ENCODE measurements around the gene NEK9.

Gene NEK9

GRCh38 chr14:75139185-75139584 is 12.3 kb upstream of the NEK9 start:
- DNase-seq, result no peak
- Histone ChIP-seq H3K9ac (ENCODE audit: low read length) (no peak overlapping the region; the same call in 1 of the 2 replicates), H3K9me3 (replicated peaks; ENCODE audit: insufficient read depth, low read length) (no peaks in the 10 kb centered on the region), H3K27ac (ENCODE audit: low read length) (no peak overlapping the region; the same call in 1 of the 2 replicates), H3K4me3 (ENCODE audit: low read length) (no peak overlapping the region), H3K4me2 (ENCODE audit: low read depth, low read length) (peak overlapping the region; percentile 47; the same call in 1 of the 2 replicates), H3K27me3 (replicated peaks; ENCODE audit: insufficient read depth, low read length) (no peaks in the 10 kb centered on the region), H3K9me2 (replicated peaks; ENCODE audit: insufficient read depth, low read length) (no peaks in the 10 kb centered on the region), H3K36me3 (replicated peaks; ENCODE audit: insufficient read depth, low read length) (no peaks in the 10 kb centered on the region), H4K20me1 (ENCODE audit: insufficient read depth, low read length) (no peaks in the 10 kb centered on the region), H3K4me1 (ENCODE audit: low read length) (0 out of 2 replicates have a peak, but pooled peaks cover 6% of the 10 kb centered on the region), H3K79me2 (ENCODE audit: low read length) (peaks cover 45% of the 10 kb centered on the region), H3F3A (ENCODE audit: insufficient read depth, low read length) (peaks cover 4% of the 10 kb centered on the region; the same call in 1 of the 2 replicates), H2AFZ (ENCODE audit: low read length) (no peak overlapping the region)
- TF ChIP-seq CTCF (IDR thresholded peaks at IDR 0.05; ENCODE audit: low read length) (no peak), EZH2 (optimal IDR thresholded peaks at IDR 0.05; ENCODE audit: low read depth, low read length) (no peak), EZH2phosphoT487 (IDR thresholded peaks at IDR 0.05; ENCODE audit: low read length) (no peak)

GRCh38 chr14:75138492-75138891 is 11.6 kb upstream of the NEK9 start:
- H3F3A ChIP-seq (ENCODE audit: insufficient read depth, low read length), result peaks cover 4% of the 10 kb centered on the region; the same call in 1 of the 2 replicates
- no peak overlapping the region for H2AFZ ChIP-seq (ENCODE audit: low read length)
- no peaks in the 10 kb centered on the region for H3K36me3 ChIP-seq (replicated peaks; ENCODE audit: insufficient read depth, low read length)
- H3K27ac ChIP-seq (ENCODE audit: low read length), result peak overlapping the region; percentile 49; the same call in 1 of the 2 replicates
- H3K4me2 ChIP-seq (ENCODE audit: low read depth, low read length), result peak overlapping the region; percentile 54
- peak overlapping the region; percentile 13; the same call in 1 of the 2 replicates for H3K9ac ChIP-seq (ENCODE audit: low read length)
- no peaks in the 10 kb centered on the region for H3K9me3 ChIP-seq (replicated peaks; ENCODE audit: insufficient read depth, low read length)
- 0 out of 2 replicates have a peak, but pooled peaks cover 6% of the 10 kb centered on the region for H3K4me1 ChIP-seq (ENCODE audit: low read length)
- peaks cover 41% of the 10 kb centered on the region for H3K79me2 ChIP-seq (ENCODE audit: low read length)
- TF ChIP-seq EZH2 (optimal IDR thresholded peaks at IDR 0.05; ENCODE audit: low read depth, low read length), result no peak
- TF ChIP-seq EZH2phosphoT487 (IDR thresholded peaks at IDR 0.05; ENCODE audit: low read length), result no peak
- TF ChIP-seq CTCF (IDR thresholded peaks at IDR 0.05; ENCODE audit: low read length), result no peak
- H4K20me1 ChIP-seq (ENCODE audit: insufficient read depth, low read length), result no peaks in the 10 kb centered on the region
- no peak overlapping the region for H3K4me3 ChIP-seq (ENCODE audit: low read length)
- peak; percentile 38 for DNase-seq
- no peaks in the 10 kb centered on the region for H3K27me3 ChIP-seq (replicated peaks; ENCODE audit: insufficient read depth, low read length)
- no peaks in the 10 kb centered on the region for H3K9me2 ChIP-seq (replicated peaks; ENCODE audit: insufficient read depth, low read length)

- H3K9ac ChIP-seq (ENCODE audit: low read length), result no peak overlapping the region
- H3K36me3 ChIP-seq (replicated peaks; ENCODE audit: insufficient read depth, low read length), result no peaks in the 10 kb centered on the region
- H4K20me1 ChIP-seq (ENCODE audit: insufficient read depth, low read length), result no peaks in the 10 kb centered on the region
- no peaks in the 10 kb centered on the region for H3K27me3 ChIP-seq (replicated peaks; ENCODE audit: insufficient read depth, low read length)
- H3K79me2 ChIP-seq (ENCODE audit: low read length), result peaks cover 18% of the 10 kb centered on the region
- H3K9me2 ChIP-seq (replicated peaks; ENCODE audit: insufficient read depth, low read length), result no peaks in the 10 kb centered on the region
- H3K4me3 ChIP-seq (ENCODE audit: low read length), result no peak overlapping the region
- H3K4me2 ChIP-seq (ENCODE audit: low read depth, low read length), result no peak overlapping the region
- H2AFZ ChIP-seq (ENCODE audit: low read length), result no peak overlapping the region
- H3K4me1 ChIP-seq (ENCODE audit: low read length), result 0 out of 2 replicates have a peak, but pooled peaks cover 6% of the 10 kb centered on the region
- DNase-seq, result no peak
- TF ChIP-seq EZH2 (optimal IDR thresholded peaks at IDR 0.05; ENCODE audit: low read depth, low read length), result no peak
- TF ChIP-seq CTCF (IDR thresholded peaks at IDR 0.05; ENCODE audit: low read length), result no peak
- no peak for TF ChIP-seq EZH2phosphoT487 (IDR thresholded peaks at IDR 0.05; ENCODE audit: low read length)
- no peaks in the 10 kb centered on the region for H3K9me3 ChIP-seq (replicated peaks; ENCODE audit: insufficient read depth, low read length)
- no peak overlapping the region for H3K27ac ChIP-seq (ENCODE audit: low read length)
- H3F3A ChIP-seq (ENCODE audit: insufficient read depth, low read length), result peaks cover 4% of the 10 kb centered on the region; the same call in 1 of the 2 replicates
Measured at GRCh38 chr14:75134644-75135043, 7.8 kb upstream of the NEK9 start.

All from MM.1S (cell line).